K562 (cell line): ENCODE data around the gene ACTN1. TPM values are rescaled to one million over a fixed set of nuclear protein-coding genes. Genes with fewer than 3 reads are reported as not detected.
A peak's percentile ranks its signal among the peaks of the same experiment; 100 is the strongest.

ENCODE experiments used
- ATAC-seq: fragments of 200-7000 bp; cut with Tn5 transposase; 3 replicates; pipeline ENCODE4 v1.9.1; 2020; ENCODE audit warnings: moderate library complexity
- BruUV-seq: library from RNA; stranded (reverse); fragments of 400-500 nt; replicated peaks from 2 replicates; lab custom pipeline; 2021; lab: Mats Ljungman, UMichigan
- CTCF ChIA-PET: fragments of 300-600 bp; formaldehyde crosslinking; extraction: SDS; loops from one replicate; lab custom pipeline; 2021; ENCODE audit warnings: low intra/inter-chr PET ratio; lab: Yijun Ruan, JAX
- POLR2A ChIA-PET: fragments of 300-600, 350-650 bp; sonication (Branson Sonifier 250); formaldehyde crosslinking; extraction: SDS; loops from one replicate; lab custom pipeline; 2021; ENCODE audit warnings: antibody characterized with exemption, inconsistent platforms; lab: Yijun Ruan, JAX
- DNase-seq, 4 experiments: peaks; one replicate each; pipeline versions ENCODE4 v3.0.0 to v3.0.0-alpha.2; 2011 to 2018; ENCODE audit warnings: low spot score in 3 of 4, mixed read lengths in 3 of 4; ENCODE audit errors: extremely low read depth in 1 of 4
- FAIRE-seq: peaks from 2 replicates; lab custom pipeline; 2011; peaks lifted over from hg19 to GRCh38; lab: Jason Lieb, UNC
- H2AFZ ChIP-seq: 2 replicates; pipeline ENCODE4 v1.6.0; 2011; ENCODE audit warnings: low read depth, low read length, control low read depth, inconsistent platforms
- H3K27ac ChIP-seq: fragments of 200-600 bp; 3 replicates; pipeline ENCODE4 v1.8.0; 2011; ENCODE audit warnings: low read depth, mild to moderate bottlenecking, control low read depth, inconsistent platforms, low read length, moderate library complexity, mixed read lengths; ENCODE audit errors: extremely low read depth
- H3K27me3 ChIP-seq, 2 experiments: fragments of 300-600 bp in 1 of 2; 2 replicates in 1 of 2; 3 replicates in 1 of 2; pipeline versions ENCODE4 v1.6.0 to v1.8.0; 2011; ENCODE audit warnings: inconsistent platforms in 2 of 2, low read length in 2 of 2, mild to moderate bottlenecking in 1 of 2, mixed read lengths in 1 of 2, moderate library complexity in 1 of 2; ENCODE audit not compliant: control insufficient read depth in 2 of 2, insufficient read depth in 2 of 2
- H3K36me3 ChIP-seq: fragments of 300-600 bp; 3 replicates; pipeline ENCODE4 v1.8.0; 2011; ENCODE audit warnings: mild to moderate bottlenecking, low read length, inconsistent platforms; ENCODE audit not compliant: control insufficient read depth, insufficient read depth
- H3K4me1 ChIP-seq, 2 experiments: fragments of 200-600 bp in 1 of 2; replicated peaks in 1 of 2; 2 replicates in 1 of 2; 3 replicates in 1 of 2; pipeline versions ENCODE4 v1.5.1 to v1.8.0; 2011; ENCODE audit warnings: inconsistent platforms in 2 of 2, low read length in 2 of 2, mild to moderate bottlenecking in 1 of 2, mixed read lengths in 1 of 2, moderate library complexity in 1 of 2; ENCODE audit not compliant: control insufficient read depth in 2 of 2, insufficient read depth in 2 of 2
- H3K4me2 ChIP-seq: 2 replicates; pipeline ENCODE4 v1.6.1; 2011; ENCODE audit warnings: low read length, control low read depth, inconsistent platforms, mixed read lengths; ENCODE audit not compliant: insufficient read depth
- H3K4me3 ChIP-seq: fragments of 200-600 bp; sonication (generic), shearing (Covaris generic); 2 replicates; pipeline ENCODE4 v1.5.1; 2016; ENCODE audit warnings: control low read depth, inconsistent platforms
- H3K79me2 ChIP-seq: fragments of 200-600 bp; 3 replicates; pipeline ENCODE4 v1.8.0; 2011; ENCODE audit warnings: low read length, inconsistent platforms; ENCODE audit not compliant: control insufficient read depth, insufficient read depth
- H3K9ac ChIP-seq, 2 experiments: 2 replicates each; pipeline versions ENCODE4 v1.6.0 to v1.6.1; 2011; ENCODE audit warnings: low read depth in 2 of 2, low read length in 2 of 2, control low read depth in 1 of 2, inconsistent platforms in 1 of 2, mild to moderate bottlenecking in 1 of 2, mixed read lengths in 1 of 2; ENCODE audit not compliant: insufficient read depth in 1 of 2
- H3K9me1 ChIP-seq: one replicate; pipeline ENCODE4 v1.6.0; 2011; ENCODE audit warnings: inconsistent platforms, mild to moderate bottlenecking, low read length, moderate library complexity; ENCODE audit not compliant: control insufficient read depth, insufficient read depth
- H3K9me3 ChIP-seq: replicated peaks from 2 replicates; pipeline ENCODE4 v1.5.1; 2011; ENCODE audit warnings: low read depth, low read length, inconsistent platforms; ENCODE audit not compliant: control insufficient read depth, insufficient read depth
- H4K20me1 ChIP-seq: replicated peaks from 2 replicates; pipeline ENCODE4 v1.6.1; 2011; ENCODE audit warnings: low read length, inconsistent platforms, mixed read lengths; ENCODE audit not compliant: control insufficient read depth, insufficient read depth
- CTBP1 ChIP-seq: fragments of 450-650 bp; IDR thresholded peaks from 2 replicates; pipeline ENCODE4 v1.6.1; 2016; ENCODE audit warnings: borderline replicate concordance
- GTF2A2 ChIP-seq: IDR thresholded peaks from 2 replicates; pipeline ENCODE4 v1.6.1; 2016; ENCODE audit warnings: mild to moderate bottlenecking, missing genetic modification characterization, missing compliant biosample characterization
- TCF7L2 ChIP-seq: fragments of 150-350 bp; IDR thresholded peaks from 2 replicates; pipeline ENCODE4 v1.6.1; 2016; ENCODE audit warnings: low read depth, mild to moderate bottlenecking, low read length, moderate library complexity
- TGIF2 ChIP-seq: sonication (generic); formaldehyde crosslinking; IDR thresholded peaks from 2 replicates; pipeline ENCODE4 v1.8.1; 2022; ENCODE audit warnings: mild to moderate bottlenecking, missing genetic modification reagents, moderate library complexity
- ZBTB11 ChIP-seq, 3 experiments: fragments of 200-800 bp in 1 of 3; fragments of 250-450 bp in 1 of 3; fragments of 450-650 bp in 1 of 3; sonication (Bioruptor Pico) in 1 of 3; sonication (Bioruptor generic) in 1 of 3; formaldehyde crosslinking in 1 of 3; IDR thresholded peaks; 2 replicates each; pipeline versions ENCODE4 v1.6.1 to v1.8.0; 2016 to 2022; ENCODE audit warnings: mild to moderate bottlenecking in 2 of 3, missing genetic modification characterization in 2 of 3, missing compliant biosample characterization in 1 of 3, moderate library complexity in 1 of 3
- ZFP91 ChIP-seq: sonication (generic); formaldehyde crosslinking; IDR thresholded peaks from 2 replicates; pipeline ENCODE4 v1.8.0; 2022; ENCODE audit warnings: mild to moderate bottlenecking, missing genetic modification reagents
- ZNF12 ChIP-seq: sonication (generic); formaldehyde crosslinking; IDR thresholded peaks from 2 replicates; pipeline ENCODE4 v1.4.0; 2020; ENCODE audit warnings: mild to moderate bottlenecking, missing genetic modification reagents
- ZNF354B ChIP-seq: fragments of 250-450 bp; sonication (Bioruptor Pico); IDR thresholded peaks from 2 replicates; pipeline ENCODE4 v1.4.0; 2020
- ZNF589 ChIP-seq: fragments of 200-800 bp; sonication (Bioruptor generic); IDR thresholded peaks from 2 replicates; pipeline ENCODE4 v1.6.1; 2016; ENCODE audit warnings: low read depth, missing genetic modification characterization, missing compliant biosample characterization
- WGBS: fragments of 100-300 bp; shearing (Covaris generic); methylation state at CpG from one replicate; pipeline ENCODE4 v1.1.6; 2016; ENCODE audit warnings: low coverage, mixed read lengths; ENCODE audit not compliant: insufficient coverage; ENCODE audit errors: missing lambda C conversion rate; 5-methylcytosine and 5-hydroxymethylcytosine counted together
- in situ Hi-C: fragments of 300-500 bp; cut with MboI; formaldehyde crosslinking; loops from 4 replicates; pipeline ENCODE4 v1.15.0; 2018; ENCODE audit warnings: inconsistent platforms, mixed read lengths
- intact Hi-C: fragments of 100-400 bp; cut with micrococcal nuclease; formaldehyde crosslinking; loops from 2 replicates; pipeline ENCODE4 v1.14.2; 2022
- polyA plus RNA-seq, 8 experiments: library from polyadenylated mRNA; depleted of rRNA in 4 of 8; stranded (reverse) in 5 of 8; unstranded in 3 of 8; fragments of >200 nt; fragmentation: Nextera tagmentation in 2 of 8; fragmentation: Illumina TruSeq in 1 of 8; extraction: Ambion mirVana in 2 of 8; extraction: Trizol in 1 of 8; gene quantifications; 2 replicates each; pipeline versions ENCODE4 v1.2.1 to v1.2.3, GENCODE V29; 2011 to 2014; ENCODE audit warnings: inconsistent platforms in 1 of 8, missing spikeins in 1 of 8
- total RNA-seq, 7 experiments: library from RNA; depleted of rRNA in 6 of 7; stranded (reverse); fragments of >200 nt in 6 of 7; fragmentation: Illumina TruSeq in 2 of 7; extraction: Trizol in 2 of 7; gene quantifications; 2 replicates each; pipeline versions ENCODE4 v1.2.1 to v1.2.3, GENCODE V29; 2011 to 2021; ENCODE audit warnings: low replicate concordance in 1 of 7
- TF ChIP-seq, protein P1 (sequence below): fragments of 200-800 bp; sonication (Bioruptor generic); IDR thresholded peaks from 2 replicates; pipeline ENCODE4 v1.6.1; 2017; ENCODE audit warnings: missing genetic modification characterization, missing compliant biosample characterization
- TF ChIP-seq, protein P2 (sequence below), 2 experiments: fragments of 200-800 bp in 1 of 2; sonication (Bioruptor generic) in 1 of 2; sonication (generic) in 1 of 2; formaldehyde crosslinking in 1 of 2; IDR thresholded peaks in 1 of 2; conservative IDR thresholded peaks in 1 of 2; 2 replicates each; pipeline versions ENCODE4 v1.5.0 to v1.6.1; 2016 to 2020; ENCODE audit warnings: missing compliant biosample characterization in 1 of 2, missing genetic modification characterization in 1 of 2, missing genetic modification reagents in 1 of 2
- TF ChIP-seq, protein P3 (sequence below): fragments of 450-650 bp; IDR thresholded peaks from 2 replicates; pipeline ENCODE4 v1.6.1; 2016; ENCODE audit warnings: antibody characterized with exemption

The ACTN1 gene
- total and polyA plus RNA-seq, 9 of the 15 experiments (the other 6 are each of a cell fraction or from before 2014, with no cell fraction given) = 2.2 to 67.7 (median 34.5) TPM

DNA sequence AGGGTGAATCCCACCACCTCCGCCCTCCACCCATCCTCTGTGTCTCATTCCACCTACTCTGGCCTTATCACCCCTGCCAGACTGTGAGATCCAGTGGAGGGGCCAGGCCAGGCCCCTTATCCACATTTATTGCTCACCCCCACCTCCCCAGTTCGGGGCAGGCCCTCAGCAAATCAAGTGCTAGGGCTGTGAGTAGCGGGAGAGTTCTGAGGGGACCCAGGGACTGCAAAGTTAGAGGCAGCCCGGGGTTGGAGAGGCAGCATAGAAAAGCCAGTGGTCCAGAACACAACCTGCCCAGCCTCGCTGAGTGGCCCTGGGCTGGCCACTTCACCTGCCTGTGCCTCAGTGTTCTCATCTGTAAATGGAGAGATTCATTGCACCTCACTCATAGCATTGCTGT is 27.2 kb upstream of the ACTN1 start:
- Histone ChIP-seq H4K20me1 (no peaks in the 10 kb centered on the region), H3K4me3 (no peak overlapping the region), H3K9me1 (no peaks in the 10 kb centered on the region), H3K4me1 (peaks cover 0 to 4% of the 10 kb centered on the region in 2 experiments; a peak in 2 of 5 replicates), H3K9ac (no peak overlapping the region), H3K27me3 (0 out of 5 replicates have a peak, but pooled peaks cover 0 to 5% of the 10 kb centered on the region in 2 experiments), H3K79me2 (no peaks in the 10 kb centered on the region), H3K4me2 (no peak overlapping the region), H2AFZ (no peak overlapping the region), H3K36me3 (no peaks in the 10 kb centered on the region), H3K27ac (no peak overlapping the region), H3K9me3 (no peaks in the 10 kb centered on the region)
- ATAC-seq = no peak
- BruUV-seq = no TSS peak
- intact Hi-C loops = loop anchor here (10.0 kb wide), 1 partner anchor 92 kb away; no protein-coding TSS in a partner anchor
- CTCF ChIA-PET = no interaction called here
- DNase-seq = peak in 3 of 4 experiments; percentile 10 to 15 (median 14)
- 18% methylated on average over 4 of the region's 5 CpGs for WGBS
- POLR2A ChIA-PET = no interaction called here
- no peak for FAIRE-seq
- in situ Hi-C loops = no loop called here
- TF ChIP-seq TCF7L2 (no peak), ZFP91 (CRISPR knock-in tag) (no peak), GTF2A2 (tag) (no peak), ZBTB11 (CRISPR knock-in tag; IDR thresholded peaks at IDR 0.05) (no peak), TGIF2 (CRISPR knock-in tag) (no peak), ZNF354B (CRISPR knock-in tag) (no peak), ZNF589 (CRISPR knock-in tag) (no peak), CTBP1 (no peak), ZNF12 (CRISPR knock-in tag) (no peak)
- TF ChIP-seq, protein P1, sequence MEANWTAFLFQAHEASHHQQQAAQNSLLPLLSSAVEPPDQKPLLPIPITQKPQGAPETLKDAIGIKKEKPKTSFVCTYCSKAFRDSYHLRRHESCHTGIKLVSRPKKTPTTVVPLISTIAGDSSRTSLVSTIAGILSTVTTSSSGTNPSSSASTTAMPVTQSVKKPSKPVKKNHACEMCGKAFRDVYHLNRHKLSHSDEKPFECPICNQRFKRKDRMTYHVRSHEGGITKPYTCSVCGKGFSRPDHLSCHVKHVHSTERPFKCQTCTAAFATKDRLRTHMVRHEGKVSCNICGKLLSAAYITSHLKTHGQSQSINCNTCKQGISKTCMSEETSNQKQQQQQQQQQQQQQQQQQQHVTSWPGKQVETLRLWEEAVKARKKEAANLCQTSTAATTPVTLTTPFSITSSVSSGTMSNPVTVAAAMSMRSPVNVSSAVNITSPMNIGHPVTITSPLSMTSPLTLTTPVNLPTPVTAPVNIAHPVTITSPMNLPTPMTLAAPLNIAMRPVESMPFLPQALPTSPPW (CRISPR knock-in tag) = no peak
- TF ChIP-seq, protein P2, sequence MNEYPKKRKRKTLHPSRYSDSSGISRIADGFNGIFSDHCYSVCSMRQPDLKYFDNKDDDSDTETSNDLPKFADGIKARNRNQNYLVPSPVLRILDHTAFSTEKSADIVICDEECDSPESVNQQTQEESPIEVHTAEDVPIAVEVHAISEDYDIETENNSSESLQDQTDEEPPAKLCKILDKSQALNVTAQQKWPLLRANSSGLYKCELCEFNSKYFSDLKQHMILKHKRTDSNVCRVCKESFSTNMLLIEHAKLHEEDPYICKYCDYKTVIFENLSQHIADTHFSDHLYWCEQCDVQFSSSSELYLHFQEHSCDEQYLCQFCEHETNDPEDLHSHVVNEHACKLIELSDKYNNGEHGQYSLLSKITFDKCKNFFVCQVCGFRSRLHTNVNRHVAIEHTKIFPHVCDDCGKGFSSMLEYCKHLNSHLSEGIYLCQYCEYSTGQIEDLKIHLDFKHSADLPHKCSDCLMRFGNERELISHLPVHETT (CRISPR knock-in tag; conservative IDR thresholded peaks at IDR 0.05 in 1 of 2, IDR thresholded peaks at IDR 0.05 in 1 of 2) = no peak
- TF ChIP-seq, protein P3, sequence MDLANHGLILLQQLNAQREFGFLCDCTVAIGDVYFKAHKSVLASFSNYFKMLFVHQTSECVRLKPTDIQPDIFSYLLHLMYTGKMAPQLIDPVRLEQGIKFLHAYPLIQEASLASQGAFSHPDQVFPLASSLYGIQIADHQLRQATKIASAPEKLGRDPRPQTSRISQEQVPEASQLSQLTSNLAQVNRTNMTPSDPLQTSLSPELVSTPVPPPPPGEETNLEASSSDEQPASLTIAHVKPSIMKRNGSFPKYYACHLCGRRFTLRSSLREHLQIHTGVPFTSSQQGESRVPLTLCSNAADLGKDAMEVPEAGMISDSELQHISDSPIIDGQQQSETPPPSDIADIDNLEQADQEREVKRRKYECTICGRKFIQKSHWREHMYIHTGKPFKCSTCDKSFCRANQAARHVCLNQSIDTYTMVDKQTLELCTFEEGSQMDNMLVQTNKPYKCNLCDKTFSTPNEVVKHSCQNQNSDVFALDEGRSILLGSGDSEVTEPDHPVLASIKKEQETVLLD = no peak
